HG03064 (cell line): Measurements from ENCODE around the gene OST4.

Experiments
- ATAC-seq: cut with Tn5 transposase; IDR thresholded peaks from one replicate; pipeline ENCODE4 v1.9.1; 2021; ENCODE audit warnings: low read depth; ENCODE audit not compliant: unreplicated experiment

Gene OST4

GRCh38 chr2:27093430-27094352 lies 22.2 kb upstream of the OST4 start:
- no peak for ATAC-seq

DNA sequence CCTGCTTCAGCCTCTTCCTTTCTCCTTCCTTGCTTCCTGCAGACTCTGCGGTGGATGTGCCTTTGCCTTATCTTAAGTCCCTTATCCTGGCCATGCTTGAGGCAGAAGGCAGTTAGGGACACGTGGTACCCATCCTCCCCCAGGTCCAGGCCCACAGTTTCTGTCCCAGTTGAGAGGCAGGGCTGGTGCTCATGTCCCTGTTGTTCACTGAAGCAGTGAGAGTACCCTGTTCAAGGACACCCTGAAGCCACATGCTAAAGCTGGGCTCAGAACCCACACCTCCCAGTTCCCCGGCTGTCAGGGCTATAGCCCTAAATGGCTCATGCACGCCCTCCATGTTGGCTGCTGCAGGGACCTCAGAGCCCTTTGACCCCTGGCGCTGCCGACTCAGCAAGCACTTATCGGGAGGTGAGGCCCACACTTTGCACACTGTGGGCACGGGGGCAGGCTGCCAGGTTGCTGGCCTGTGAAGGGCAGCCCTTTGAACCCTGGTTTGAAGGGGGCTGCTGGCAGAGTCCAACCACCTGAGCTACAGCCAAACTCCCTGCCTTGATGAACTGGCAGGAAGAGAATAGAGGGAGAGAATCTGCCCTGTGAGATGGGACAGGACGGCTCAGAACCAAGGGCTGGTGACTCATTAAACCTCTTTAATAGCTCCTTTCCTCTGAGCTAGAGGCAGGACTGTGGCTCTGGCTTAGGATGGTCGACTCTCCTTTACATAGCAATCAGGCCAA lies 21.4 kb upstream of the OST4 start:
- ATAC-seq, result no peak

GRCh38 chr2:27091746-27092695 lies 20.6 kb upstream of the OST4 start:
- no peak for ATAC-seq

DNA sequence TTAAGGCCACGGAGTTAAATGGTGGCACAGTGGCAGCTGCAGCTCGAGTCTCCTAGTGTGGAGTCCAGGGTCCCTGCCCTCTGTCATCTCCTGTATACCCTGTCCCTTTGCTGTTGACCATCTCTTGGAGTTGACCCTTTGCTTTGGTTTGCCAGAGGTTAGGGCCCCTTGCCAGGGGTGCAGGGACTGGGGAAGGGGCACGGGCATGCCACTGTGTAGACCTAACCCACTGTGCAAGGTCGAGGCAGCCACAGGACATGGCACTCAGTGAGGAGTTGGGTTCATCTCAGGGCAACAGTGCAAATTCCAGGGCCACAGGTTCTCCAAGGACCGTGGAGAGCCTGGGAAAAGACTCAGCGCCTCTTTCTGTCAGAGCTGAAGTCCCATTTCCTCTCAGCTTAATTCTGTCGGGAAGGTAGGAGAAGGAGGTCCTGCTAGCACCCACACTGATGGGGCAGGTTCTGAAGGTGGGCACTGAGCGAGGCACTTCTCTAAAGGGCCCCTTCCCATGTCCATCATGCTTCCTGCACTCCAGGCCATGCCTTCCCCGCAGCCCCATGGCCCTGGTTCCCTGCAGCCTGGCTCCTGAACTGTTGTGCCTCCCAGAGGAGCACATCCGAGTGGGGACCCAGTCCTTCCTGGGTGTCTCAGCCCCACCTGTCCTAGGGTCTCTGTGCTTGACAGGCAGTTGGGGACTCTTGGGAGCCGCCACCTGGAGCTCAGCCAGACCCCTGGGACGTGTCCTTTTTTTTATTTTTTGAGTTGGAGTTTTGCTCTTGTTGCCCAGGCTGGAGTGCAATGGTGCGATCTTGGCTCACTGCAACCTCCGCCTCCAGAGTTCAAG lies 17.9 kb upstream of the OST4 start:
- no peak for ATAC-seq

DNA sequence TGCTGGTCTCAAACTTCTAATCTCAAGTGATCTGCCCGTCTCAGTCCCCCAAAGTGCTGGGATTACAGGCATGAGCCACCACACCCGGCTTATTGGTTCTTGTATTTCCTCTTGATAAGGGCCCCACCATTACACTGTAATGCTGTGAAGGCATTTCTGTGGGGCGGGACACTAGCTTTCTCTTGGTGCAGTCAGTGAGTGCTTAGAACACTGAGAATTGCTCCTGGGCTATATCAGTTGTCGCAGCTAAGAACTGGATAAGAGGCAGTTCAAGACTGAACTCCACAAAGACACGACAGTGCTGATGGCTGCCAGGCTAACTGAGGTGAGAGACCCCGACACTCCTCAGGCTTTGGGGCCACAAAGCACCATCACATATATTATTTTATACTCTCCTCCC lies 17.2 kb upstream of the OST4 start:
- ATAC-seq, result no peak

GRCh38 chr2:27087823-27088410 lies 16.5 kb upstream of the OST4 start:
- ATAC-seq, result no peak

GRCh38 chr2:27086724-27087593 lies 15.5 kb upstream of the OST4 start, which contains the start of gene KHK:
Gene KHK (plus strand): TSS chr2:27086772. CDS start chr2:27087260, 488 bp downstream.
- peak; percentile 4 for ATAC-seq

DNA sequence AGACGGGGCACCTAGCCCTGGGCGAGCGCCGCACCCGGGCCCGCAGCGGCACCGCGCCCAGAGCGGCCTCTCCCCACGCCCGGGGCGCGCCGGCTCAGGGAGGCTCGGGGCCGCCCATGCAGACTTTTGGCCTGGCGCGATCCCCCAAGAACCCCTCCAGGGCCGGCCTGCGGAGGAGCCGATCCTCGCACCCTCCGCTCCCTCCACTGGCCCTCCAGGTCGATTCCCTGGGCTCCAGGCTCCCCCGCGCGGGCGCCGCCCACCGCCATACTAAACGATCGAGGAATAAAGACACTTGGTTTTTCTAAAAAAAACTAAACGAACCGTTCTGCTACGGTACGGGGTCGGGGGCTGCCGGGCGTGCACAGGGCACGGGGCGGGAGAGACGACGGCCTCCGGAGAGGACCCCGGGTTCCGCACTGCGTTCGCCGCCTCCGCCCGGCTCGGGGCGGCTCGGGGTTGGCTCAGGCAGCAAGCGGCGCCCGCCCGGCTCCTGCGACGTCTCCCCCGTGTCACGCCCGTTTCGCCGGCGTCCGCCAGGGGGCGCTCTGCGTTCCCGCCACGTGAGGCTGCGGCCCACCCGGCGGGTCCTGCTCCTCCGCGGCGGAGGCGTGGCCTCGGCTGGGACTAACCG lies 14.8 kb upstream of the OST4 start:
- ATAC-seq, result peak; percentile 61

DNA sequence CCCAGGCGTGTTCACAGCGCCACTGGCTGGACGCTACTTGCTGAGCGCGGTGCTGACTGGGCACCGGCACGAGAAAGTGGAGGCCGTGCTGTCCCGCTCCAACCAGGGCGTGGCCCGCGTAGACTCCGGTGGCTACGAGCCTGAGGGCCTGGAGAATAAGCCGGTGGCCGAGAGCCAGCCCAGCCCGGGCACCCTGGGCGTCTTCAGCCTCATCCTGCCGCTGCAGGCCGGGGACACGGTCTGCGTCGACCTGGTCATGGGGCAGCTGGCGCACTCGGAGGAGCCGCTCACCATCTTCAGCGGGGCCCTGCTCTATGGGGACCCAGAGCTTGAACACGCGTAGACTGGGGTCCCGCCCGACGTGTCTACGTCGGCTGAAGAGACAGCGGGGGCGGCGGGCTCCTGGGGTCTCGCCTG lies 14.2 kb upstream of the OST4 start:
- peak; percentile 6 for ATAC-seq

- ATAC-seq, result no peak
Measured at GRCh38 chr2:27085062-27085672, 13.7 kb upstream of the OST4 start.

- no peak for ATAC-seq
Measured at GRCh38 chr2:27084297-27085061, 13.0 kb upstream of the OST4 start.

DNA sequence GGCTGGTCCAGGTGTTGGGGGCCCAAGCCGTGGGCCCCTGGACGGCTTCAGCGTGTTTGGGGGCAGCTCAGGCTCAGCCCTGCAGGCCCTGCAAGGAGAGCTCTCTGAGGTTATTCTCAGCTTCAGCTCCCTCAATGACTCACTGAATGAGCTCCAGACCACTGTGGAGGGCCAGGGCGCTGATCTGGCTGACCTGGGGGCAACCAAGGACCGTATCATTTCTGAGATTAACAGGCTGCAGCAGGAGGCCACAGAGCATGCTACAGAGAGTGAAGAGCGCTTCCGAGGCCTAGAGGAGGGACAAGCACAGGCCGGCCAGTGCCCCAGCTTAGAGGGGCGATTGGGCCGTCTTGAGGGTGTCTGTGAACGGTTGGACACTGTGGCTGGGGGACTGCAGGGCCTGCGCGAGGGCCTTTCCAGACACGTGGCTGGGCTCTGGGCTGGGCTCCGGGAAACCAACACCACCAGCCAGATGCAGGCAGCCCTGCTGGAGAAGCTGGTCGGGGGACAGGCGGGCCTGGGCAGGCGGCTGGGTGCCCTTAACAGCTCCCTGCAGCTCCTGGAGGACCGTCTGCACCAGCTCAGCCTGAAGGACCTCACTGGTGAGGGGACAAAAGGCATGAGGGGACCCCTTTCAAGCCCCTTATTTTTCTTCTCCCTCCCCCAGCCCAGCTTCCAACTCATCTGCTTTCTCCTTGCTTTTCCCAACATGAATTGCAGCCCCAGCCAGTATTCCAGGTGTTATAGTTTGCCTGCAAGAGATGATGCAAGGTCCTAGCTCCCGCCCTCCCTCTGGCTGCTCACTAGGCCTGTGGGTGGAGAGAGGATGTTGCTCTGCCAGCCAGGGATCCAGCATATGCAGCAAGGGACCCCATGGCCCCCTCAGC lies 12.2 kb upstream of the OST4 start:
- ATAC-seq, result no peak

GRCh38 chr2:27082773-27083409 lies 11.4 kb upstream of the OST4 start:
- ATAC-seq, result no peak

- ATAC-seq, result no peak
Measured at GRCh38 chr2:27081984-27082772, 10.7 kb upstream of the OST4 start.

DNA sequence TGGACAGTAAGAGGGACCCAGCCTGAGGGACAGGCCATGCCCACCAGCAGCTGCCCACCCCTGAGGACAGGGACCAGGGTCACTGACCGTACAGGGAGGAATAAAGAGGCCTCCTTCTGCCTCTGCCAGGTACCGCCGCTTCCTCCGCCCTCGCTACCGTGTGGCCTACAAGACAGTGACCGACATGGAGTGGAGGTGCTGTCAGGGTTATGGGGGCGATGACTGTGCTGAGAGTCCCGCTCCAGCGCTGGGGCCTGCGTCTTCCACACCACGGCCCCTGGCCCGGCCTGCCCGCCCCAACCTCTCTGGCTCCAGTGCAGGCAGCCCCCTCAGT lies 9.1 kb upstream of the OST4 start:
- no peak for ATAC-seq
